CD4-positive, CD25-positive, alpha-beta regulatory T cell (primary cell): Measurements from ENCODE around the gene EPHB1. TPM values are rescaled to one million over a fixed set of nuclear protein-coding genes. Genes with fewer than 3 reads are reported as not detected.
"Not testable (repeated sequence)": the region's sequence is repeated elsewhere in the genome, so short reads cannot be mapped to it uniquely, and the experiment has no call there.

ENCODE experiments used
- ATAC-seq, 2 donors: fragments of 150-1000 bp; cut with Tn5 transposase; one replicate each; pipeline ENCODE4 v1.10.0; 2021; ENCODE audit warnings: low read depth in 2 of 2, moderate number of reproducible peaks in 2 of 2, moderate library complexity in 1 of 2
- DNase-seq, 3 donors: peaks; one replicate each; pipeline versions ENCODE4 v3.0.0 to v3.0.0-alpha.2; 2012 to 2022; ENCODE audit warnings: mixed read lengths in 1 of 3
- H3K27ac ChIP-seq: one replicate; pipeline ENCODE4 v1.7.0; 2013; ENCODE audit warnings: mild to moderate bottlenecking, low read length; ENCODE audit not compliant: insufficient read depth, poor library complexity, severe bottlenecking
- H3K27me3 ChIP-seq: one replicate; pipeline ENCODE4 v1.7.0; 2013; ENCODE audit warnings: low read length; ENCODE audit not compliant: control insufficient read depth, insufficient read depth
- H3K36me3 ChIP-seq: one replicate; pipeline ENCODE4 v1.7.0; 2013; ENCODE audit warnings: mild to moderate bottlenecking, low read length, moderate library complexity; ENCODE audit not compliant: control insufficient read depth, insufficient read depth
- H3K4me1 ChIP-seq: 2 replicates; pipeline ENCODE4 v1.7.0; 2013; ENCODE audit warnings: mild to moderate bottlenecking, low read length; ENCODE audit not compliant: insufficient read depth, control insufficient read depth, poor library complexity, severe bottlenecking
- H3K4me3 ChIP-seq: one replicate; pipeline ENCODE4 v1.7.0; 2013; ENCODE audit warnings: low read depth, mild to moderate bottlenecking, low read length, moderate library complexity
- H3K9me3 ChIP-seq, 2 experiments: 1 replicate in 1 of 2; 2 replicates in 1 of 2; pipeline ENCODE4 v1.7.0; 2013; ENCODE audit warnings: low read length in 2 of 2, mild to moderate bottlenecking in 1 of 2, moderate library complexity in 1 of 2; ENCODE audit not compliant: control insufficient read depth in 2 of 2
- H3K27ac Mint-ChIP-seq, 3 donors: one replicate each; pipeline ENCODE4 v1.8.0; 2020 to 2022; ENCODE audit warnings: mild to moderate bottlenecking in 3 of 3, mixed read lengths in 3 of 3, moderate library complexity in 2 of 3
- H3K27me3 Mint-ChIP-seq: one replicate; pipeline ENCODE4 v1.8.0; 2022; ENCODE audit warnings: mild to moderate bottlenecking, mixed read lengths
- H3K36me3 Mint-ChIP-seq: one replicate; pipeline ENCODE4 v1.8.0; 2020; ENCODE audit warnings: mixed read lengths
- H3K4me1 Mint-ChIP-seq, 4 donors: one replicate each; pipeline ENCODE4 v1.8.0; 2020 to 2022; ENCODE audit warnings: mixed read lengths in 4 of 4, mild to moderate bottlenecking in 1 of 4
- H3K4me3 Mint-ChIP-seq, 4 donors: one replicate each; pipeline ENCODE4 v1.8.0; 2020 to 2022; ENCODE audit warnings: mild to moderate bottlenecking in 4 of 4, mixed read lengths in 4 of 4, moderate library complexity in 3 of 4
- H3K9me3 Mint-ChIP-seq, 7 donors: one replicate each; pipeline ENCODE4 v1.8.0; 2020 to 2022; ENCODE audit warnings: mixed read lengths in 7 of 7, mild to moderate bottlenecking in 3 of 7, moderate library complexity in 2 of 7
- polyA plus RNA-seq, 4 donors: library from polyadenylated mRNA; unstranded; fragments of 300-500 nt; fragmentation: Illumina TruSeq; gene quantifications; one replicate each; pipeline ENCODE4 v1.2.3, GENCODE V29; 2021
- total RNA-seq: library from RNA; stranded (reverse); gene quantifications from one replicate; pipeline ENCODE4 v1.2.3, GENCODE V29; 2022

Gene EPHB1
- total and polyA plus RNA-seq, 5 donors from 2014 or later, result 0.32 to 2.1 (median 0.84) TPM

DNA sequence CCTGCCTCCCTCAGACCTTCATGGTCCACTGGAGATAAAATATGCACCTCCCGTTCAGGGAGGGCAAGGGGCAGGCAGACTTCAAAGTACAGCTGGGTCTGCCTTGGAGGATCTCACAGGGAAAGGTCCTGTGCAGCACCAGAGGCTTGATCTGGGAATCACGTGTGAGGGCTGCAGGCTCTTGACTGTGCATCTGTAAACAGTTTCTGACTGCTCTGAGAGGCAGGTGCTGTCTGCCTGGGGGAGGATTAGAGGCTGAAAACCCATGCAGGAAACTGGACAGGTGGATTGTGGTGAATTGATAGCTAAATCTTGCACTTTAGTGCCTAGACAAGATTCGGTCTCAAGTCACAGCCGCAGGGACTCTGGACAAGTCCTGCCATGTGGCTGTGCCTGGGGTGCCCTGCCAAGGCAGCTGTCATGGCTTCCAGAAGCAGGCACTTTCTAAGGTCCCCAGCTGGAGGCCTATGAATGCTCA lies 239.3 kb downstream of the EPHB1 start:
- H3K27me3 Mint-ChIP-seq, result no peaks in the 10 kb centered on the region
- Histone ChIP-seq H3K36me3 (no peaks in the 10 kb centered on the region), H3K27ac (no peak overlapping the region), H3K4me1 (no peaks in the 10 kb centered on the region), H3K4me3 (no peak overlapping the region), H3K27me3 (peaks cover 2% of the 10 kb centered on the region), H3K9me3 (no peaks in the 10 kb centered on the region)
- H3K4me3 Mint-ChIP-seq, result peak overlapping the region in 1 of 4 donors; percentile 43
- H3K4me1 Mint-ChIP-seq, result peaks cover 0 to 3% (median 0%) of the 10 kb centered on the region in 4 donors
- peaks cover 0 to 2% (median 0%) of the 10 kb centered on the region in 7 donors for H3K9me3 Mint-ChIP-seq
- ATAC-seq, result no peak
- no peak overlapping the region for H3K27ac Mint-ChIP-seq
- no peak for DNase-seq
- no peaks in the 10 kb centered on the region for H3K36me3 Mint-ChIP-seq

DNA sequence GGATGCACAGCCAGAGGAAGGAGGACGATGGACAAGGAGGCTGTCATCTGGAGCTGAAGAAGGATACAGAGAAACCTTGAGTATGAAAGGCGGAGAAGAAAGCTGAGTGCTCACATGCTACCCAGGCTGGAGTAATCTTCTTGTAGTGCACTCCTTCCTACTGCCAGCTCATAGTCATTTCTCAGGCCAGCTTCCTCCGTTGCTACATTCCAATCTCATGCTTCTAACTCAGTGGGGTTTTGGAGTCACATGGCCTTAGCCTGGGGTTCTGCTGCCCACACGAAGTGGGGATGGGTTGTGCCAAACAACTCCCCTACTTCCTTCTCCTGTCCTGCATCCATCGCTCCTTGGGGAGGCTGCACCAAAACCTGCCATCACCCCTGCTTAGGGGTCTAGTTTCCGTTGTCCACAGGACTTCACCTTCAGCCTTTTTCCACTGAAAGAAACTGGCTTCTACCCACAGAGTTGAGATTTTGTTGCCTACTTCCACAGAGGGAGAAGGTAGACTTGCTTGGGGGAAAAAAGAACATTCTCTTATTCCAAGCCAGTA lies 239.9 kb downstream of the EPHB1 start:
- peaks cover 0 to 3% (median 0%) of the 10 kb centered on the region in 4 donors for H3K4me1 Mint-ChIP-seq
- Histone ChIP-seq H3K9me3 (no peaks in the 10 kb centered on the region), H3K4me3 (no peak overlapping the region), H3K36me3 (no peaks in the 10 kb centered on the region), H3K27ac (no peak overlapping the region), H3K27me3 (peaks cover 2% of the 10 kb centered on the region), H3K4me1 (no peaks in the 10 kb centered on the region)
- peak overlapping the region in 1 of 4 donors; percentile 43 for H3K4me3 Mint-ChIP-seq
- no peaks in the 10 kb centered on the region for H3K36me3 Mint-ChIP-seq
- no peaks in the 10 kb centered on the region for H3K27me3 Mint-ChIP-seq
- peaks cover 0 to 2% (median 0%) of the 10 kb centered on the region in 7 donors for H3K9me3 Mint-ChIP-seq
- ATAC-seq, result no peak
- no peak for DNase-seq
- no peak overlapping the region for H3K27ac Mint-ChIP-seq

DNA sequence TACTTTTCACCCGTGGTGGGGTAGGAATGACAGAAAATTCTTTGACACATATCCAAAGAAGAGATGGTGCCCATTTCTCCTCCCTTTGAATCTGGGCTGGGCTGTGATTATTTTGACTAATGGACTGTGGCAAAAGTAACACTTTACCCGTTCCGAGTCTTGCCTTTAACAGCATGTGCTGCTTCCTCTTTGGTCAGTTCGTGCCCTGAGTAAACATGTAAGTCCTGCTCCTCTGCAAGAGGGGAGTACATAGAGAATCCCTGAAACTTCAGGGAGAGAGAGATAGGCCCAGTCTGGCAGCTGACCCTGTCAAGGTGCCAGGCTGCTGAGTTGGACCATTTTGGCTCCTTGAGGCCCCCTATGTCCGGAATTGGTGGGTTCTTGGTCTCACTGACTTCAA lies 243.1 kb downstream of the EPHB1 start:
- H3K36me3 Mint-ChIP-seq, result no peaks in the 10 kb centered on the region
- no peak overlapping the region for H3K27ac ChIP-seq
- no peaks in the 10 kb centered on the region for H3K36me3 ChIP-seq
- no peaks in the 10 kb centered on the region for H3K27me3 Mint-ChIP-seq
- H3K4me1 ChIP-seq, result no peaks in the 10 kb centered on the region
- no peak overlapping the region for H3K27ac Mint-ChIP-seq
- peaks cover 0 to 2% (median 0%) of the 10 kb centered on the region in 7 donors for H3K9me3 Mint-ChIP-seq
- H3K27me3 ChIP-seq, result no peaks in the 10 kb centered on the region
- H3K4me3 Mint-ChIP-seq, result no peak overlapping the region
- DNase-seq, result no peak
- no peak for ATAC-seq
- H3K4me3 ChIP-seq, result no peak overlapping the region
- no peaks in the 10 kb centered on the region for H3K4me1 Mint-ChIP-seq
- no peaks in the 10 kb centered on the region for H3K9me3 ChIP-seq

- not testable (repeated sequence) for H3K27ac ChIP-seq, H3K4me3 ChIP-seq, H3K4me1 ChIP-seq, DNase-seq, H3K36me3 ChIP-seq, H3K4me3 Mint-ChIP-seq, H3K9me3 Mint-ChIP-seq, ATAC-seq, H3K4me1 Mint-ChIP-seq, H3K27me3 ChIP-seq, H3K27me3 Mint-ChIP-seq, H3K9me3 ChIP-seq, H3K36me3 Mint-ChIP-seq, H3K27ac Mint-ChIP-seq
Measured at GRCh38 chr3:135039536-135039935, 244.5 kb downstream of the EPHB1 start.

DNA sequence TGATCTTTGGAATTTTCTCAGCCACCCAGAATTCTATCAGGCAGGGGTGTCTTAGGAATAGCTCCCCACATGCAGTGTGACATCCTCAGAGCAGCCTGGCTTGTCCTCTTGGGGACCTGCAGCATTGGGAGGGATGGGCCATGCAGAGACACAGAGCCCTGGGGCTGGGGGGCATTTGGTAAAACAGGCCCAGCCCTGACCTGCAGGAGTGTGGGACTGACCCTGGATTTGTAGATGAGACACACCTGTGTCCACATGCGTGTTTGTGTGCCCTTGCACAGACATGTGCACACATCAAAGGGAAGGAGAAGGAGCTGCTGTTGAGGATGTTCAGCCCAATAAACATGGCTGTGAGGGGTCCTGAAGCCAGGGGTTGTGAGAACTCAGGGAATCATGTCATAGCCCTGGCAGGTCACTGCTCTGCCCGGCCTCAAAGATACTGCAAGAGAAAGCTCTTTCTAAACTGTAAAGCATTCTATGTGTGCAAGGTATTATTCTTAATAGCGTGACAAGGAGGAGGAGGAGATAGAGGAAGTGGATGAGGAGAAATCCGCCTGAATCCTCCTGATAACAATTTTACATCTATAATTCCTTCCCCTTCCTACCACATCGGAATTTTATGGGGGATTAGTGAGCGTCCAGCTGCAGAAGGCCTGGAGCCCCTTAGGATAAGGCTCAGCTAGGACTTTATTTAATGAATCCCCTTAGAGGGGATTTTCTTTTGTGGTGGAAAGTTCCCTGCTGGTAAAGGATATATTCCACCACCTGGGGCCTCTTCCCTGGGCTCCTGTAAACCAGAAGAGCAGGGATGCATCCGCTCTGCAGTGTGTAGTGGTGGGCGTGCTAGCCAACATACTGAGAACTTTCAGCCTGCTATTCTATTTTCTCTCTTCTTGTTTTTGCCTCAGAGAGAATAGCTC lies 245.5 kb downstream of the EPHB1 start:
- no peak overlapping the region for H3K27ac ChIP-seq
- Mint-ChIP-seq H3K4me1 (no peaks in the 10 kb centered on the region), H3K27ac (no peak overlapping the region), H3K27me3 (no peaks in the 10 kb centered on the region), H3K36me3 (no peaks in the 10 kb centered on the region), H3K9me3 (peaks cover 0 to 2% (median 0%) of the 10 kb centered on the region in 7 donors), H3K4me3 (no peak overlapping the region)
- H3K4me3 ChIP-seq, result no peak overlapping the region
- H3K9me3 ChIP-seq, result no peaks in the 10 kb centered on the region
- no peaks in the 10 kb centered on the region for H3K27me3 ChIP-seq
- ATAC-seq (no peak), DNase-seq (no peak)
- H3K36me3 ChIP-seq, result no peaks in the 10 kb centered on the region
- no peaks in the 10 kb centered on the region for H3K4me1 ChIP-seq

DNA sequence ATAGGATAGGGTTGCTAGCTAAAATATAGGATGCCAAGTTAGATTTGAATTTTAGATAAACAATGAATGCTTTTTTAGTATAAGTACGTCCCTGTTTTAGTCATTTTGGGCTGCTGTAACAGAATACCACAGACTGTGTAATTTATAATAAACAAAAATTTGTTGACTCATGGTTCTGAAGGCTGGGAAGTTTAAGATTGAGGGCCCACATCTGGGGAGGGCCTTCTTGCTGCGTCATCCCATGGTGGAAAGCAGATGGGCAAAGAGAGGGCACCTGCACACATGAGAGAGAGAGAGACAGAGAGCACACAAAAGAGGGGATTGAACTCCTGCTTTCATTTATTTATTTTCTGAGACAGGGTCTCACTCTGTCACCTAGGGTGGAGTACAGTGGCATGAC lies 246.5 kb downstream of the EPHB1 start:
- Histone ChIP-seq H3K36me3 (no peaks in the 10 kb centered on the region), H3K4me1 (no peaks in the 10 kb centered on the region), H3K9me3 (no peaks in the 10 kb centered on the region), H3K27ac (no peak overlapping the region), H3K4me3 (no peak overlapping the region), H3K27me3 (no peaks in the 10 kb centered on the region)
- Mint-ChIP-seq H3K27ac (no peak overlapping the region), H3K4me1 (no peaks in the 10 kb centered on the region), H3K27me3 (no peaks in the 10 kb centered on the region), H3K36me3 (no peaks in the 10 kb centered on the region), H3K9me3 (peaks cover 0 to 2% (median 0%) of the 10 kb centered on the region in 7 donors), H3K4me3 (no peak overlapping the region)
- DNase-seq (no peak), ATAC-seq (no peak)

DNA sequence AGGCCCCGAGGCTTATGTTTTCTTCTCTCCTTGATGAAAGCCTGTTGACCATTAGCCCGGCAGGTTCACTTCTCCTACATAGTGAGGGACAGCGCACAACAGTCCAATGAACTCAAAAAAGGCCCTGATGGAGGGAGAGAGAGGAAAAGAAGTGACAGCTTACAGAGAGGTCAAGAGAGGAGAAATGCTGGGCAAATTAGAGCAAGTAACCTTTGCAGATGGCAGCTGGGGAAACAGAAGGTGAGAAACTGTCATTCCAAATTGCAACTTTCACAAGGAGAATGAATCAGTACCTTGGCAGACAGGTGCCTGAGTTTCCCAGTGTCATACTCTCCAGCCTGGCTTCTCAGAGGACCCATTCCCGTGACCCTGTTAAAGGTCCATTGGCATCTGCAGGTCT lies 252.0 kb downstream of the EPHB1 start:
- H3K27ac Mint-ChIP-seq, result no peak overlapping the region
- no peaks in the 10 kb centered on the region for H3K36me3 Mint-ChIP-seq
- no peak overlapping the region for H3K27ac ChIP-seq
- no peaks in the 10 kb centered on the region for H3K9me3 Mint-ChIP-seq
- H3K4me1 ChIP-seq, result no peaks in the 10 kb centered on the region
- no peaks in the 10 kb centered on the region for H3K4me1 Mint-ChIP-seq
- no peaks in the 10 kb centered on the region for H3K36me3 ChIP-seq
- no peaks in the 10 kb centered on the region for H3K27me3 ChIP-seq
- no peak for ATAC-seq
- DNase-seq, result no peak
- no peak overlapping the region for H3K4me3 Mint-ChIP-seq
- H3K4me3 ChIP-seq, result no peak overlapping the region
- H3K9me3 ChIP-seq, result no peaks in the 10 kb centered on the region
- no peaks in the 10 kb centered on the region for H3K27me3 Mint-ChIP-seq
